HT-29 (cell line): ENCODE measurements around the gene PDK2. TPM values are rescaled to one million over a fixed set of nuclear protein-coding genes. Genes with fewer than 3 reads are reported as not detected.

ENCODE experiments used
- DNase-seq: peaks from one replicate; pipeline ENCODE4 v3.0.0-alpha.2; 2015; ENCODE audit warnings: low spot score
- total RNA-seq: library from RNA; depleted of rRNA; stranded (reverse); fragments of >200 nt; shearing (Covaris generic); gene quantifications from 2 replicates; pipeline ENCODE4 v1.2.3, GENCODE V29; 2014

Gene PDK2
- total RNA-seq, 1 experiment from 2014 or later, result 31.9 TPM

- peak; percentile 65 for DNase-seq
Observed at GRCh38 chr17:50117202-50118051, 22.3 kb downstream of the PDK2 start.

- no peak for DNase-seq
Observed at GRCh38 chr17:50118076-50118827, 23.1 kb downstream of the PDK2 start.

GRCh38 chr17:50118828-50119218 is 23.7 kb downstream of the PDK2 start:
- DNase-seq, result no peak

- no peak for DNase-seq
Observed at GRCh38 chr17:50120475-50121253, 25.5 kb downstream of the PDK2 start.

GRCh38 chr17:50122945-50123344 is 27.8 kb downstream of the PDK2 start:
- DNase-seq, result no peak

- peak; percentile 53 for DNase-seq
Observed at GRCh38 chr17:50123649-50124349, 28.6 kb downstream of the PDK2 start.

GRCh38 chr17:50125420-50125997 is 30.4 kb downstream of the PDK2 start:
- no peak for DNase-seq

- peak; percentile 18 for DNase-seq
Observed at GRCh38 chr17:50127697-50128361, 32.7 kb downstream of the PDK2 start.

GRCh38 chr17:50128441-50129352 is 33.5 kb downstream of the PDK2 start:
- DNase-seq, result peak; percentile 54

GRCh38 chr17:50129353-50129727 is 34.2 kb downstream of the PDK2 start:
- DNase-seq, result no peak

GRCh38 chr17:50129728-50130558 is 34.8 kb downstream of the PDK2 start, which contains the start of gene SAMD14:
Gene SAMD14, minus strand, starts transcription at chr17:50130160. Its CDS starts 5,201 bp downstream, at chr17:50124959.
- peak; percentile 46 for DNase-seq

- DNase-seq, result no peak
Observed at GRCh38 chr17:50130559-50131305, 35.6 kb downstream of the PDK2 start.

GRCh38 chr17:50132104-50132794 is 37.1 kb downstream of the PDK2 start:
- no peak for DNase-seq

GRCh38 chr17:50133028-50133768 is 38.0 kb downstream of the PDK2 start:
- DNase-seq, result peak; percentile 50

- no peak for DNase-seq
Observed at GRCh38 chr17:50133769-50134099, 38.6 kb downstream of the PDK2 start.
